ENCODE measurements around the gene CSN1S1.

Gene CSN1S1

GRCh38 chr4:69995526-69996016 lies 64.7 kb downstream of the CSN1S1 start, which contains the start of gene STATH:
TSS of gene STATH (plus strand) at chr4:69995966. CDS start at chr4:69998438, 2,472 bp downstream.
- no peak for DNase-seq

All from NCI-H1417 (cell line).